D721Med (cell line): ENCODE measurements around the gene ATP9A.
A peak's percentile ranks its signal among the peaks of the same experiment; 100 is the strongest.

ENCODE experiments used
- DNase-seq: peaks from one replicate; pipeline ENCODE4 v3.0.0; 2011; ENCODE audit warnings: low spot score; ENCODE audit not compliant: insufficient read length
- FAIRE-seq: peaks from 2 replicates; lab custom pipeline; 2011; peaks lifted over from hg19 to GRCh38; lab: Jason Lieb, UNC
- TF ChIP-seq, protein P1 (sequence below): IDR thresholded peaks from 2 replicates; pipeline ENCODE4 v1.5.1; 2012; ENCODE audit warnings: mild to moderate bottlenecking, control low read depth; ENCODE audit not compliant: insufficient read depth; ENCODE audit errors: missing control alignments

The ATP9A gene

GRCh38 chr20:51629399-51630058 is 138.7 kb downstream of the ATP9A start:
- DNase-seq (no peak), FAIRE-seq (no peak)
- TF ChIP-seq, protein P1, sequence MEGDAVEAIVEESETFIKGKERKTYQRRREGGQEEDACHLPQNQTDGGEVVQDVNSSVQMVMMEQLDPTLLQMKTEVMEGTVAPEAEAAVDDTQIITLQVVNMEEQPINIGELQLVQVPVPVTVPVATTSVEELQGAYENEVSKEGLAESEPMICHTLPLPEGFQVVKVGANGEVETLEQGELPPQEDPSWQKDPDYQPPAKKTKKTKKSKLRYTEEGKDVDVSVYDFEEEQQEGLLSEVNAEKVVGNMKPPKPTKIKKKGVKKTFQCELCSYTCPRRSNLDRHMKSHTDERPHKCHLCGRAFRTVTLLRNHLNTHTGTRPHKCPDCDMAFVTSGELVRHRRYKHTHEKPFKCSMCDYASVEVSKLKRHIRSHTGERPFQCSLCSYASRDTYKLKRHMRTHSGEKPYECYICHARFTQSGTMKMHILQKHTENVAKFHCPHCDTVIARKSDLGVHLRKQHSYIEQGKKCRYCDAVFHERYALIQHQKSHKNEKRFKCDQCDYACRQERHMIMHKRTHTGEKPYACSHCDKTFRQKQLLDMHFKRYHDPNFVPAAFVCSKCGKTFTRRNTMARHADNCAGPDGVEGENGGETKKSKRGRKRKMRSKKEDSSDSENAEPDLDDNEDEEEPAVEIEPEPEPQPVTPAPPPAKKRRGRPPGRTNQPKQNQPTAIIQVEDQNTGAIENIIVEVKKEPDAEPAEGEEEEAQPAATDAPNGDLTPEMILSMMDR: no peak

DNA sequence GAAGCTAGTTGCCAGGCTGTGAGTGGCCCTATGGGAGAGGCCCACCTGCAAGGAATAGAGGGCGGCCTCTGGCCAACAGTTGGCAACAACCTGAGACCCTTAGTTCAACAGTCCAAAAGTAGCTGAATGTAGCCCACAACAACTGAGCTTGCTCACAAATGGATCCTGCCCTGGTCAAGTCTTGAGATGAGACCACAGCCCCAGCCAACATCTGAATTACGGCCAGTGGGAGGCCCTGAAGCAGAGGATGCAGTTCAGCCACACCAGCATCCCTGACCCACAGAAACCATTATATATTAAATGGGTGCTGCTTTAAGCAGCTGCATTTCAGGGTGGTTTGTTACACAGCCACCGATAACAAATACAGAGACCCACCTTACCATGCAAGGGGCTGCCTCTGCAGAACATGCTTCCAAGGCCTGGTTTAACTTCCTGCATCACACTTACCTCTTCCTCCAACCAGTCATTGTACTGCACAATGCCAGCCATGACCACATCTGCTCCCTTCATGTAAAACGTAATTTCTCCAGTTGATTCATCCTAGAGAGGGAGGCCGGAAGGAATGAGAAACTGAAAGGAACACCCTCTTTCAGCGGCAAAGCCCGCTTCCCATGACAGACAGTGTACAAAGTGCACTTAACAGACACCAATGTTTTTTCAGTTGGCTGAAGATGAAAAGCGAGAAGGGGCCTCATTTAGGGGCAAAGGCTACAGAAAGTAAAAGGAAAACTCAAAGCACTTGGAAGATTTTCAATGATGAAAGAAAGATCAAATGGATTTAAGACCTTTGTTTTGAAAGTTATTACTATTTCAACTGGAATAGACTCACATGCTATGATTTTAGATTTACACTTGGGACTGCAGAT is 139.4 kb downstream of the ATP9A start:
- FAIRE-seq (no peak), DNase-seq (no peak)
- TF ChIP-seq, protein P1: no peak

DNA sequence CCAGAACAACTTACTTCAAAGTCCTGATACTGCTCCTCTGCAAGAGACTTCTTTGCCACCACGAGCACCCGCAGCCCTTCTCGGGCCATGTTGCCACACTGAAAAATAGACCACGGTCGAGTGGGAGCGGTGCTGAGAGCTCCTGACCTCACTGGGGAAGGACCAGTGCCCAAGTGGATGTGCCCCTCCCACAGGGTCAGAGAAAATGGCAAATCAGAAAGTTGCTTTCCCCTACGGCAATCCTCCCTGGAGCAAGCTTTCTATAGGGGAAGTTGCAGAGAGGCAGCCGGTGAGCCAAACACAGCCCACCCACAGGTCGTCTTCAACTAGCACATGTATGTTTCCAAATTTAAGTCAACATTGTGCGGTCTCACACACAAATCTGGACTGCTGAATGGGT is 140.6 kb downstream of the ATP9A start:
- no peak for FAIRE-seq
- no peak for DNase-seq
- TF ChIP-seq, protein P1: no peak

GRCh38 chr20:51625105-51625504 is 143.1 kb downstream of the ATP9A start:
- DNase-seq: no peak
- FAIRE-seq: no peak
- TF ChIP-seq, protein P1: no peak

- TF ChIP-seq, protein P1: peak; percentile 49
- FAIRE-seq (no peak), DNase-seq (peak; percentile 41)
Observed at GRCh38 chr20:51624157-51624731, 143.9 kb downstream of the ATP9A start.

GRCh38 chr20:51623255-51623654 is 144.9 kb downstream of the ATP9A start:
- no peak for DNase-seq
- FAIRE-seq: no peak
- TF ChIP-seq, protein P1: no peak
